ENCODE results near the gene TOP2A.
"Not testable (repeated sequence)": the region's sequence is repeated elsewhere in the genome, so short reads cannot be mapped to it uniquely, and the experiment has no call there.

The TOP2A gene

DNA sequence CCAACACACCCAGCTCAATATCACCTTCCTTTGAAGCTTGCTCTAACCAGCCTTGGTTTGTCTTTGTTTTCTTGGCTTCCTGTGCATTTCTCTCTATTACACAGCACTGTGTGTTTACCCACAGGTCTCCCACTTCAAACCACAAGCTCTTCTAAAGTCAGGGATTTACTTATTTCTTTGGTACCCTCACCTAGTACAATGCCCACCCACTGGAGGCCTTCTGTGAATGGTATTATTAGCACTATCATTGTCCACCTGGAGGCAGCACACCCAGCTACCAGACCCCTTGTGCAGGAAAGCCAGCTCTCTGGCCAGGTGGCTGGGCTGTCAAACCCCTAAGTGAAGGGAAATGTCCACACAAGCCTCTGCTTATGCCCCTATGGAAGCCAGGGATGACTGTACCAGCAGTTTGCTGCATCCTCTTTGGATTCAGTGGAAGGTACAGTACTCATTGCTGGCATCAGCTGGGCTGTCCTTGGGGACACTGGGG lies 9.4 kb upstream of the TOP2A start:
- no peak for FAIRE-seq

GRCh38 chr17:40425741-40426140 lies 8.0 kb upstream of the TOP2A start:
- no peak for FAIRE-seq

DNA sequence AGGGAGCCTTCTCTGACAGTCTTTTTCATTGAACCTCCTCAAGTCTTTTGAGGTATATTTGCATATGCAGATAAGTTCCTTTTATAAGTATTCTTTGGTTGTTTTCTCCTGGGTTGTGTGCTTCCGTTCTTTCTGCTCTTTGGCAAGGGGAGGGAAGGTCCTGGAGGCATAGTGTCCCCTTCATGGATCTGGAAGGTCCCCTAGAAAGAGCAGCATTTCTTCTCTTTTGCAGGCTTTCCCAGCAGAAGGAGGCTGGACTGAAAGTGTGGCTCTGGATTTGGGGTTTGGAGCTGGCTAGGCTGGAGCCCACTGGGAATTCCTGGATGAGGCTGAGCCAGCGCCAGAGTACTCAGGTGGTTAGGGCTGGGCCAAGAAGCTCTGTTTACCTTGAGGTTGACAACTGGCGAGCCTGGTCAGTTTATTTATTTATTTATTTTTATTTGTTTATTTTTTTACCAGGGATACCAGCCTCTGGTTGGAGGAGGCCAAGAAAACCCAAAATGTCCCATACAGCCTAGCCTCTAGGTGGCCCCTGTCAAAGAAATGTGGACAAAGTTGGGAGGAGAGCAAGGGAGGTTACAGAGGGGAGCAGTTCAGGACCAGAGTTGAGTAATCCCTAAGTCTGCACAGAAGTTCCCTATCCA lies 5.4 kb upstream of the TOP2A start:
- no peak for FAIRE-seq

DNA sequence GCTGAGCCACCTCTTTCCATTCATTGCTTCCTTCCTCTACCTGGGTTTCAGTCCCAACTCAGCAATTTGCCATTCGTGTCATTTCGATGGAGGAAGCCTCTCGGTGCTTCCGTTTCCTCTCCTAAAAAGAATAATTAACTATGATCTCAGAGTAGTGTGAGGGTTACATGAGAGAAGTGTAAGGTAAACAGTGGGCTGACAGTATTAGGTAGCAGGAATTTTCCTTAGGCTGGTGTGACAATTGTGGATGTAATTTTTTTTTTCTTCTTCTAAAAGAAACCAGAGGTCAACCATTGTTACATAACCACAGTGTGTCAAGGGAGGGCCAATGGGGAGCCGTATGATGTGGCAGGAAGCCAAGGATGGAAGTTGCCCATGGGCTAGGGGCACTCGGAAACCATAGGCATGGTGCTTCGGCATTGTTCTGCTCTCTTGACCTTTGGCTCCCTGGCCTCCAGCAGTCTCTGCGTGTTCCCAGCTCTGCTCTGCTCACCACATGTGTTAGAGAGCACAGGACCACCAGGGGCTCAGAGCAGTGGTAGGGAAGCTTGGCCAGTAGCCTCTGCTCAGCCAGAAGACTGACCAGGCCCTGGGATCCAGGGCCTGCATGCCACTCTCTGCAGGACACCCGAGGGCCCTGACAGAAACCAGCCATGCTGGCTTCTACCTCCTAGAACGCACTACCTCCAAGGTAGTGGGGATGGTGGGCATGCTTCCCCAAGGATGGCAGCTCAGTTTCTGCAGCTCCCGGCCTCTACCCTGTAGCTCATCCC lies 2.0 kb upstream of the TOP2A start:
- no peak for FAIRE-seq

GRCh38 chr17:40418428-40418706 lies 671 bp upstream of the TOP2A start:
- no peak for FAIRE-seq

GRCh38 chr17:40417258-40417608 lies 463 bp downstream of the TOP2A start:
- FAIRE-seq = no peak

- FAIRE-seq = no peak
Measured at GRCh38 chr17:40416671-40417070, 1.0 kb downstream of the TOP2A start.

DNA sequence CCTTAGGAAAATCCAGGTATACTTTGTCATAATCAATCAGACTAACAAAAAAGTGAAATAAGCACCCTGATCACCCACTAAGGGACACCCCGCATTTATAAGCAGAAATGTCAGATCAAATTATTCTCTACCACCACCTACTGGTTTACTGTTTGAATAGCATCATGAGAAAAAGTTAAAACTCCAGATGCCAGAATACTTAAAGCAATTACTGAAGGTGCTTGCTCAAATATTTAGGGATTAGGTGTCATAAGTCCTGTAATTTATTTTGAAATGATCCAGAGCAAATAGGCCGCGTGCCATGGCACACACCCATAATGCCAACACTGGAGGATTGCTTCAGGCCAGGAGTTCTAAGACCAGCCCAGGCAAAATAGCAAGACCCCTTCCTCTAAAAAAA lies 2.3 kb downstream of the TOP2A start:
- FAIRE-seq = no peak

GRCh38 chr17:40414312-40414711 lies 3.4 kb downstream of the TOP2A start:
- FAIRE-seq = not testable (repeated sequence)

DNA sequence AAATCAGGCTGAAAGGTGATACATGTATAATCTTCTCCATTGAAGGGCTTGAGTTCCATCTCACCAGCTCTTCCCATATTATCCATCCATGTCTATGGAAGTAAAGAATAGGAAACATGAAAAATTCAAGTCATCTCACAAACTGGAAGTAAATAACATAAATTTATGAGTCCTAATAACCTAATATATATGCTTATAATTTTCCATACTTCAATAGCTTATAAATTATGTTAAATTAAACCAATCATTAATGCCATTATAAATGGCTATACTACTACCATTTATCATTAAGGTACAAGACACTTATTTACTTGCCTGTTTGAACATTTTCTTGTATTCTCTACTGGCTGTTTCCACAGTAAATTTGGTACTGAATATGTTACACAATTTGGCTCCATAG lies 4.8 kb downstream of the TOP2A start:
- no peak for FAIRE-seq

GRCh38 chr17:40411821-40412220 lies 5.9 kb downstream of the TOP2A start:
- no peak for FAIRE-seq

- no peak for FAIRE-seq
Measured at GRCh38 chr17:40410082-40410481, 7.6 kb downstream of the TOP2A start.

- FAIRE-seq = not testable (repeated sequence)
Measured at GRCh38 chr17:40409540-40409939, 8.2 kb downstream of the TOP2A start.

DNA sequence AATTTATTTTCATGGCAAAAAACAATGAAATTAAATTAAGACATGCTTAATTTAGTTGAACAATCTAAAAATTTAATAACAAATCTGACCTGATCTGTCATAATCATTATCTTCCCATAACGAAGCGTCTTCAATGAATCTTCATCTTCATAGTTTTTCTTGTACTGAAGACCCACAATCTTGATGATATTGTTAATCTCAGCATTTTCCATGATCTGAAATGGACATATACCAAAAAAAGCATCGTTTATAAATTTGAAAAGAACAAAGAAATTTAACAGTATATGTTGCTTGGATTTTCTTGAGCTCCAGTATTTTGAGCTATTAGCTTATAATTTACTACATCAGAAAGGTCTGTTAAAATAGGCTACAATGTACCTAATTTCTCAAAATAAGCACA lies 10.2 kb downstream of the TOP2A start:
- no peak for FAIRE-seq

GRCh38 chr17:40404003-40404402 lies 13.7 kb downstream of the TOP2A start:
- no peak for FAIRE-seq

GRCh38 chr17:40402668-40403067 lies 15.0 kb downstream of the TOP2A start:
- FAIRE-seq = no peak

DNA sequence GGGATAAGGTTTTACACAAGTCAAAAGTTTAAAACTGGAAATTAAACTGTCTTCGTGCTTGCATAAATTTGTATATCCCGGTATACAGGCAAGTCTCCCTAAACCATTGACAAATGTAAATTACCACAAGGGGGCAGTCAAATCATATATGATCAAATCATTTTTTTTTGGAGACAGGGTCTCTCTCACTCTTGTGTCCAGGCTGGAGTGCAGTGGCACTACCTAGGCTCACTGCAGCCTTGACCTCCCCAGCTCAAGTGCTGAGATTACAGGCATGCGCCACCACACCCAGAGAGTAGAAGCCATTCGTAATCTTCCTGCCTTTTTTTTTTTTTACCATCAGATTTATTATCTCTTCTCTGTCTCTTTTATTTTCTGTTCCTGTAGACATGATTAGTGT lies 18.5 kb downstream of the TOP2A start:
- FAIRE-seq = no peak

DNA sequence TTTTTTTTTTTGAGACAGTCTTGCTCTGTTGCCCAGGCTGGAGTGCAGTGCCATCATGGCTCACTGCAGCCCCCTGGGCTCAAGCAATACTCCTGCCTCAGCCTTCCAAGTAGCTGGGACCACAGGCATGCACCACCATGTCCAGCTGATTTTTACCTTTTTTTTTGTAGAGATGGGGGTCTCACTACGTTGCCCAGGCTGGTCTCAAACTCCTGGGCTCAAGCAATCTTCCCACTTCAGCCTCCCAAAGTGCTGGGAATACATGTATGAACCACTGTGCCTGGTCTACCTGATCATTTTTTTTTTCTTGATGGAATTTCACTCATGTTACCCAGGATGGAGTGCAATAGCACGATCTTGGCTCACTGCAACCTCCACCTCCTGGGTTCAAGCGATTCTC lies 31.1 kb downstream of the TOP2A start:
- FAIRE-seq = not testable (repeated sequence)

DNA sequence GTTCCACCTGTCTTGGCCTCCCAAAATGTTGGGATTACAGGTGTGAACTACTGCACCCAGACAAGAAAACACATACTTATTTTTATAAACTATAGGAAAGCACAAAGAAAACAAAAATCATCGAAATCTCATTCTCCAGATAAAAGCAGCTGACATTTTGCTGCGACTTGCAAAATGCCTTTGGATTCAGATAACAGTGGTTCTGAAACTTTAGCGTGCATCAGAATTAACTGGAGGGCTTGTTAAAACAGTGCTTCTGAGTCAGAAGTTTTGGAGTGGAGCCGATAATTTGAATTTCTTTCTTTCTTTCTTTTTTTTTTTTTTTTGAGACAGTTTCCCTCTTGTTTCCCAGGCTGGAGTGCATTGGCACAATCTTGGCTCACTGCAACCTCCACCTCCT lies 35.4 kb downstream of the TOP2A start:
- no peak for FAIRE-seq

GRCh38 chr17:40378966-40379365 lies 38.7 kb downstream of the TOP2A start:
- no peak for FAIRE-seq

DNA sequence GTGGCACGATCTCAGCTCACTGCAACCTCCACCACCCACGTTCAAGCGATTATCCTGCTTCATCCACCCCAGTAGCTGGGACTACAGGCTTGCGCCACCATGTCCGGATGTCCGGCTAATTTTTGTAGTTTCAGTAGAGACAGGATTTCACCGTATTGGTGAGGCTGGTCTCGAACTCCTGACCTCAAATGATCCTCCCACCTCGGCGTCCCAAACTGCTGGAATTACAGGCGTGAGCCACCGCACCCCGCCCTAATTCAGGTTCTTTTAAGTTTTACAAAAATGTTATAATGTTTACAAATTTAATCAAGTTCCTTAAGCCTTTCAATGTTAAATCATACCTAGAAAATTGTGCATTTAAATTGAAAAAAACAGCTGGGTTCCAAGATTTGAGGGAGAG lies 39.9 kb downstream of the TOP2A start:
- FAIRE-seq = no peak

GRCh38 chr17:40376541-40376940 lies 41.2 kb downstream of the TOP2A start:
- not testable (repeated sequence) for FAIRE-seq

- not testable (repeated sequence) for FAIRE-seq
Measured at GRCh38 chr17:40375786-40376185, 41.9 kb downstream of the TOP2A start.

DNA sequence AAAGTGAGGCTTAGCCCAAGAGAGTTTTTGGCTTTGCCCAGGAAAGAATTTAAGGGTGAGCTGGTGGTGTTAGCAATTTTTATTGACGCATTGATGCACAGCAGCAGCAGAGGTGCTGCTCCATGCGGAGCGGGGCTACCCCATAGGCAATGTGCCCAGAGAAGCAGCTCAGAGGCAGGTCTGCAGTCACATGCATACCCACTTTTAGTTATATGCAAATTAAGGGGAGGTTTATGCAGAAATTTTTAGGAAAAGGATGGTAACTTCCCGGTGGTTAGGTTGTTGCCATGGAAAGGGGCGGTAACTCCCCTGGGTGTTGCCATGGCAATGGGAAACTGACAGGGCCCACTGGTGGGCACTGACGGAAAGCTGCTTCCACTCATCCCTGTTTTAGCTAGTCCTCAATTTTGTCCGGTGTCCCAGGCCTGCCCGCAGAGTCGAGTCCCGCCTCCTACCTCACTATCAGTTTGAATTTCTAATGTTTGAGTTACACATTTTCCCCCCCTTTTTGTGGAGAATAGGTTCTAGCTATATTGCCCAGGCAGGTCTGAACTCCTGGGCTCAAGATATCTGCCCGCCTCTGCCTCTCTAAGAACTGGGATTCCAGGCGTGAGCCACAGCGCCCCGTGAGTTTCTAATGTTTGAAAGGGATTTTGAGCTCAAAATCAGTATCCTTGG lies 42.7 kb downstream of the TOP2A start:
- FAIRE-seq = no peak

All from colon (tissue), 2 donors.